HL-60 (cell line): ENCODE data around the gene ASB15.

Experiments used
- CTCF ChIP-seq: IDR thresholded peaks from one replicate; pipeline ENCODE4 v1.5.1; 2011; ENCODE audit warnings: low read length, control low read depth, inconsistent platforms; ENCODE audit not compliant: insufficient read depth
- REST ChIP-seq: IDR thresholded peaks from 2 replicates; pipeline ENCODE4 v1.6.1; 2012; ENCODE audit warnings: low read depth; ENCODE audit not compliant: insufficient replicate concordance

GRCh38 chr7:123665896-123666295, 64.3 kb downstream of the ASB15 start:
- no peak for TF ChIP-seq CTCF
- TF ChIP-seq REST: no peak
